Esophagus muscularis mucosa (tissue), 3 donors: Measurements from ENCODE around the gene NEUROD2.

Experiments
- POLR2AphosphoS5 ChIP-seq, 2 donors: sonication (generic); formaldehyde crosslinking; IDR thresholded peaks; one replicate each; pipeline ENCODE4 v1.6.1; 2017; ENCODE audit warnings: antibody characterized with exemption in 2 of 2
- TF ChIP-seq, protein P1 (sequence below), 3 experiments: fragments of 200-600 bp in 2 of 3; fragments of 450-650 bp in 1 of 3; sonication (generic) in 2 of 3; IDR thresholded peaks; one replicate each; pipeline ENCODE4 v1.5.1; 2017 to 2019; ENCODE audit warnings: antibody characterized with exemption in 3 of 3, mild to moderate bottlenecking in 2 of 3, moderate library complexity in 1 of 3

DNA sequence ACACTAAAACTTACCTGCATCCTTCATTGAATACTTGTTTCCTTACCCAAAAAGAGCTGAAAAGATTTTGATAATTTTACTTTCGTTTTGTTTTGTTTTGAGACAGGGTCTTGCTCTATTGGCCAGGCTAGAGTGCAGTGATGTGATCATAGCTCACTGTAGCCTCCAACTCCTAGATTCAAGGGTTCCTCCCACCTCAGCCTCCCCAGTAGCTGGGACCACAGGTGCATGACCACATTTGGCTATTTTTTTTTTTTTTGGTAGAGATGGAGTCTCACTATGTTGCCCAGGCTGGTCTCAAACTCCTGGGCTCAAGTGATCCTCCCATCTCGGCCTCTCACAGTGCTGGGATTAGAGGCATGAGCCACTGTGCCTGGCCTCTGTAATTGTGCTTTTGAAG lies 47.4 kb upstream of the NEUROD2 start:
- no peak for TF ChIP-seq POLR2AphosphoS5 (IDR thresholded peaks at IDR 0.05)
- TF ChIP-seq, protein P1, sequence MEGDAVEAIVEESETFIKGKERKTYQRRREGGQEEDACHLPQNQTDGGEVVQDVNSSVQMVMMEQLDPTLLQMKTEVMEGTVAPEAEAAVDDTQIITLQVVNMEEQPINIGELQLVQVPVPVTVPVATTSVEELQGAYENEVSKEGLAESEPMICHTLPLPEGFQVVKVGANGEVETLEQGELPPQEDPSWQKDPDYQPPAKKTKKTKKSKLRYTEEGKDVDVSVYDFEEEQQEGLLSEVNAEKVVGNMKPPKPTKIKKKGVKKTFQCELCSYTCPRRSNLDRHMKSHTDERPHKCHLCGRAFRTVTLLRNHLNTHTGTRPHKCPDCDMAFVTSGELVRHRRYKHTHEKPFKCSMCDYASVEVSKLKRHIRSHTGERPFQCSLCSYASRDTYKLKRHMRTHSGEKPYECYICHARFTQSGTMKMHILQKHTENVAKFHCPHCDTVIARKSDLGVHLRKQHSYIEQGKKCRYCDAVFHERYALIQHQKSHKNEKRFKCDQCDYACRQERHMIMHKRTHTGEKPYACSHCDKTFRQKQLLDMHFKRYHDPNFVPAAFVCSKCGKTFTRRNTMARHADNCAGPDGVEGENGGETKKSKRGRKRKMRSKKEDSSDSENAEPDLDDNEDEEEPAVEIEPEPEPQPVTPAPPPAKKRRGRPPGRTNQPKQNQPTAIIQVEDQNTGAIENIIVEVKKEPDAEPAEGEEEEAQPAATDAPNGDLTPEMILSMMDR (IDR thresholded peaks at IDR 0.05): no peak
